ENCODE data around the gene TTC17. TPM values are rescaled to one million over a fixed set of nuclear protein-coding genes. Genes with fewer than 3 reads are reported as not detected.

The TTC17 gene
- total and polyA plus RNA-seq, 2 of the 8 experiments (the other 6 are each of a cell fraction or from before 2014, with no cell fraction given) = 65.1 to 80.1 TPM

GRCh38 chr11:43410394-43410793 is 51.7 kb downstream of the TTC17 start:
- H3K36me3 ChIP-seq (ENCODE audit: control insufficient read depth in 2 of 4, insufficient read depth in 4 of 4, low read length in 3 of 4) = peaks cover 13 to 54% (median 38%) of the 10 kb centered on the region in 4 experiments
- no peak for TF ChIP-seq CTCF (IDR thresholded peaks at IDR 0.05; ENCODE audit: control extremely low read depth in 1 of 3, insufficient read depth in 1 of 3, low read depth in 1 of 3, low read length in 3 of 3)
- no peak for TF ChIP-seq BACH1 (IDR thresholded peaks at IDR 0.05; ENCODE audit: low read length)
- no peak for TF ChIP-seq EZH2 (IDR thresholded peaks at IDR 0.05; ENCODE audit: low read depth, low read length, severe bottlenecking)
- no peak for TF ChIP-seq SRF (IDR thresholded peaks at IDR 0.05; ENCODE audit: low read depth, low read length)
- TF ChIP-seq GTF2F1 (IDR thresholded peaks at IDR 0.05; ENCODE audit: borderline replicate concordance, low read depth, low read length) = no peak
- no peak for TF ChIP-seq POU5F1 (IDR thresholded peaks at IDR 0.05; ENCODE audit: low read depth, low read length)
- no peak for TF ChIP-seq CTBP2 (IDR thresholded peaks at IDR 0.05; ENCODE audit: borderline replicate concordance, insufficient read depth, insufficient read length, low read length)
- no peak for TF ChIP-seq SP2 (IDR thresholded peaks at IDR 0.05; ENCODE audit: low read length)
- no peak for TF ChIP-seq HDAC6 (IDR thresholded peaks at IDR 0.05; ENCODE audit: low read depth, low read length)

More at GRCh38 chr11:43410394-43410793, 51.7 kb downstream of the TTC17 start:
- no peak overlapping the region for H3K56ac ChIP-seq (replicated peaks; ENCODE audit: insufficient read length, low read depth, low read length)
- H3K4me1 ChIP-seq (replicated peaks in 1 of 4; ENCODE audit: control insufficient read depth in 3 of 4, insufficient read depth in 4 of 4, low read length in 3 of 4) = no peaks in the 10 kb centered on the region
- no peak overlapping the region for H2BK15ac ChIP-seq (ENCODE audit: low read length)
- no peak overlapping the region for H2BK5ac ChIP-seq (ENCODE audit: low read depth, low read length)
- H3K27ac ChIP-seq (ENCODE audit: low read depth, low read length) = no peak overlapping the region
- no peak overlapping the region for H2BK12ac ChIP-seq (ENCODE audit: low read depth, low read length)
- H3K27me3 ChIP-seq (replicated peaks in 1 of 4; ENCODE audit: control insufficient read depth in 3 of 4, extremely low read depth in 1 of 4, insufficient read depth in 3 of 4, low read length in 3 of 4) = no peaks in the 10 kb centered on the region
- H2BK20ac ChIP-seq (ENCODE audit: low read length) = no peak overlapping the region
- no peak overlapping the region for H3K9ac ChIP-seq (replicated peaks in 1 of 4; ENCODE audit: extremely low read depth in 1 of 4, low read depth in 3 of 4, low read length in 3 of 4)
- peaks cover 0 to 1% of the 10 kb centered on the region in 2 experiments for H4K20me1 ChIP-seq (replicated peaks in 1 of 2; ENCODE audit: control insufficient read depth in 1 of 2, insufficient read depth in 2 of 2, low read length in 2 of 2)
- H3K4me3 ChIP-seq (ENCODE audit: extremely low read depth in 1 of 4, insufficient read depth in 2 of 4, low read depth in 3 of 4, low read length in 4 of 4) = no peak overlapping the region
- FAIRE-seq = no peak
- H3K18ac ChIP-seq (ENCODE audit: extremely low read depth, low read length) = no peak overlapping the region
- no peak overlapping the region for H2AFZ ChIP-seq (ENCODE audit: low read length)
- H2AK5ac ChIP-seq (ENCODE audit: low read depth, low read length) = no peak overlapping the region
- WGBS, 2 experiments (ENCODE audit: extremely low coverage in 1 of 2, insufficient coverage in 1 of 2, insufficient read length in 1 of 2, insufficient replicate concordance in 2 of 2, low coverage in 1 of 2, low lambda C conversion rate in 2 of 2, missing lambda C conversion rate in 1 of 2) = 91% methylated on average over 5 of the region's 5 CpGs; no CpG with 5 or more reads in 1 of the 2 experiments
- CTCF ChIA-PET (ENCODE audit: partially characterized antibody) = interaction anchor here (1.0 kb wide), 1 partner anchor 9 kb away, joined by 3 read pairs; no protein-coding TSS in a partner anchor
- H4K8ac ChIP-seq (ENCODE audit: extremely low read depth, insufficient read depth, low read length) = no peak overlapping the region
- H4K91ac ChIP-seq (replicated peaks; ENCODE audit: insufficient read length, low read length) = no peak overlapping the region
- POLR2A ChIA-PET (ENCODE audit: partially characterized antibody) = no interaction called here
- no peak overlapping the region for H2BK120ac ChIP-seq (replicated peaks; ENCODE audit: low read depth, low read length)
- H3K4ac ChIP-seq (replicated peaks; ENCODE audit: insufficient read length, low read depth, low read length) = no peak overlapping the region
- H3K4me2 ChIP-seq (ENCODE audit: insufficient read depth in 1 of 2, low read depth in 2 of 2, low read length in 2 of 2) = no peak overlapping the region
- no peak overlapping the region for H4K5ac ChIP-seq (ENCODE audit: insufficient read length, low read depth, low read length)
- no peaks in the 10 kb centered on the region; the same call in 1 of the 2 replicates for H3K23me2 ChIP-seq (ENCODE audit: low read depth, low read length)
- H3K9me3 ChIP-seq (ENCODE audit: insufficient read depth in 2 of 2, low read depth in 1 of 2, low read length in 1 of 2) = no peaks in the 10 kb centered on the region
- no peaks in the 10 kb centered on the region for H3K79me1 ChIP-seq (ENCODE audit: low read depth, low read length)
- no peak for DNase-seq (ENCODE audit: low read depth in 1 of 2, low spot score in 2 of 2)
- no peak overlapping the region for H3K14ac ChIP-seq (ENCODE audit: insufficient read length)
- H3K23ac ChIP-seq (ENCODE audit: insufficient read length) = no peak overlapping the region
- H3K79me2 ChIP-seq (ENCODE audit: control insufficient read depth in 1 of 2, insufficient read depth in 2 of 2, low read length in 2 of 2) = no peaks in the 10 kb centered on the region

Data from H1 (cell line).